Peyer's patch (tissue), 4 donors: ENCODE measurements around the gene NKAIN2. TPM values are rescaled to one million over a fixed set of nuclear protein-coding genes. Genes with fewer than 3 reads are reported as not detected.

Source experiments
- DNase-seq, 3 donors: peaks; one replicate each; pipeline ENCODE4 v3.0.0-alpha.2; 2017 to 2019
- H3K27ac ChIP-seq, 4 donors: fragments of 200-600 bp; sonication (generic); one replicate each; pipeline ENCODE4 v1.5.1; 2016 to 2019
- H3K27me3 ChIP-seq, 2 donors: fragments of 200-600 bp; sonication (generic); one replicate each; pipeline ENCODE4 v1.5.1; 2019
- H3K36me3 ChIP-seq, 3 donors: fragments of 200-600 bp; sonication (generic); one replicate each; pipeline ENCODE4 v1.5.1; 2016 to 2019
- H3K4me1 ChIP-seq, 4 donors: fragments of 200-600 bp; sonication (generic); one replicate each; pipeline ENCODE4 v1.5.1; 2016 to 2019
- H3K4me3 ChIP-seq, 4 donors: fragments of 200-600 bp; sonication (generic); 1 replicate in 3 of 4; 2 replicates in 1 of 4; pipeline ENCODE4 v1.5.1; 2016 to 2019; ENCODE audit warnings: mild to moderate bottlenecking in 1 of 4
- H3K9me3 ChIP-seq, 4 donors: fragments of 200-600 bp; sonication (generic); one replicate each; pipeline ENCODE4 v1.5.1; 2016 to 2019; ENCODE audit warnings: mild to moderate bottlenecking in 1 of 4
- CTCF ChIP-seq, 6 experiments: fragments of 450-650 bp in 4 of 6; fragments of 200-600 bp in 2 of 6; sonication (generic) in 1 of 6; IDR thresholded peaks; one replicate each; pipeline ENCODE4 v1.5.1; 2017 to 2019; ENCODE audit warnings: antibody characterized with exemption in 6 of 6, mild to moderate bottlenecking in 3 of 6, moderate library complexity in 1 of 6
- POLR2A ChIP-seq, 2 donors: fragments of 450-650 bp; IDR thresholded peaks; one replicate each; pipeline ENCODE4 v1.5.1; 2017; ENCODE audit warnings: antibody characterized with exemption in 2 of 2, mild to moderate bottlenecking in 2 of 2, moderate library complexity in 2 of 2
- total RNA-seq, 4 donors: library from RNA; depleted of rRNA; stranded (reverse); fragments of >200 nt; gene quantifications; one replicate each; pipeline ENCODE4 v1.1.0, GENCODE V29; 2016

Gene NKAIN2
- total RNA-seq, 4 donors from 2014 or later: not detected

- H3K9me3 ChIP-seq: no peaks in the 10 kb centered on the region
- DNase-seq: no peak
- H3K4me3 ChIP-seq: no peak overlapping the region
- H3K4me1 ChIP-seq: no peaks in the 10 kb centered on the region
- H3K27me3 ChIP-seq: no peaks in the 10 kb centered on the region
- TF ChIP-seq POLR2A (IDR thresholded peaks at IDR 0.05) (no peak), CTCF (IDR thresholded peaks at IDR 0.05) (no peak)
- no peak overlapping the region for H3K27ac ChIP-seq
- no peaks in the 10 kb centered on the region for H3K36me3 ChIP-seq
Measured at GRCh38 chr6:124512431-124512830, 708.8 kb downstream of the NKAIN2 start.

GRCh38 chr6:124517339-124517738 lies 713.7 kb downstream of the NKAIN2 start:
- Histone ChIP-seq H3K36me3 (no peaks in the 10 kb centered on the region), H3K4me1 (no peaks in the 10 kb centered on the region), H3K27me3 (no peaks in the 10 kb centered on the region), H3K27ac (no peak overlapping the region), H3K4me3 (no peak overlapping the region), H3K9me3 (no peaks in the 10 kb centered on the region)
- DNase-seq: no peak
- TF ChIP-seq POLR2A (IDR thresholded peaks at IDR 0.05) (no peak), CTCF (IDR thresholded peaks at IDR 0.05) (no peak)

- Histone ChIP-seq H3K4me1 (no peaks in the 10 kb centered on the region), H3K27ac (no peak overlapping the region), H3K4me3 (no peak overlapping the region), H3K9me3 (no peaks in the 10 kb centered on the region), H3K27me3 (no peaks in the 10 kb centered on the region), H3K36me3 (no peaks in the 10 kb centered on the region)
- TF ChIP-seq POLR2A (IDR thresholded peaks at IDR 0.05) (no peak), CTCF (IDR thresholded peaks at IDR 0.05) (no peak)
- no peak for DNase-seq
Measured at GRCh38 chr6:124520514-124520913, 716.8 kb downstream of the NKAIN2 start.

GRCh38 chr6:124522335-124522734 lies 718.7 kb downstream of the NKAIN2 start:
- no peak overlapping the region for H3K27ac ChIP-seq
- no peaks in the 10 kb centered on the region for H3K9me3 ChIP-seq
- H3K4me3 ChIP-seq: no peak overlapping the region
- no peaks in the 10 kb centered on the region for H3K4me1 ChIP-seq
- TF ChIP-seq CTCF (IDR thresholded peaks at IDR 0.05) (no peak), POLR2A (IDR thresholded peaks at IDR 0.05) (no peak)
- H3K36me3 ChIP-seq: no peaks in the 10 kb centered on the region
- DNase-seq: no peak
- H3K27me3 ChIP-seq: no peaks in the 10 kb centered on the region

- TF ChIP-seq CTCF (IDR thresholded peaks at IDR 0.05) (no peak), POLR2A (IDR thresholded peaks at IDR 0.05) (no peak)
Measured at GRCh38 chr6:124524491-124525200, 721.0 kb downstream of the NKAIN2 start.

More at GRCh38 chr6:124524491-124525200, 721.0 kb downstream of the NKAIN2 start:
- no peak for DNase-seq
- no peak overlapping the region for H3K27ac ChIP-seq
- H3K36me3 ChIP-seq: no peaks in the 10 kb centered on the region
- no peaks in the 10 kb centered on the region for H3K9me3 ChIP-seq
- H3K4me3 ChIP-seq: no peak overlapping the region
- H3K4me1 ChIP-seq: no peaks in the 10 kb centered on the region
- no peaks in the 10 kb centered on the region for H3K27me3 ChIP-seq
